WTC11 (cell line): ENCODE measurements around the gene COX19. TPM values are rescaled to one million over a fixed set of nuclear protein-coding genes. Genes with fewer than 3 reads are reported as not detected.

Experiments
- AFF4 ChIP-seq: sonication (generic); formaldehyde crosslinking; IDR thresholded peaks from 2 replicates; pipeline ENCODE4 v1.8.1; 2023; ENCODE audit warnings: mild to moderate bottlenecking, missing genetic modification reagents, borderline replicate concordance
- ATF1 ChIP-seq: sonication (generic); formaldehyde crosslinking; IDR thresholded peaks from 2 replicates; pipeline ENCODE4 v1.8.1; 2023; ENCODE audit warnings: mild to moderate bottlenecking, moderate library complexity, missing genetic modification reagents
- CBFB ChIP-seq: sonication (generic); formaldehyde crosslinking; IDR thresholded peaks from 2 replicates; pipeline ENCODE4 v1.8.1; 2022; ENCODE audit warnings: mild to moderate bottlenecking, low read depth, missing genetic modification reagents
- ERG ChIP-seq: fragments of 250-450 bp; sonication (Bioruptor Pico); IDR thresholded peaks from 2 replicates; pipeline ENCODE4 v1.8.0; 2021; ENCODE audit warnings: mild to moderate bottlenecking
- FOXP4 ChIP-seq: sonication (generic); formaldehyde crosslinking; IDR thresholded peaks from 2 replicates; pipeline ENCODE4 v1.8.0; 2022; ENCODE audit warnings: mild to moderate bottlenecking, missing genetic modification reagents
- GABPB1 ChIP-seq: sonication (generic); formaldehyde crosslinking; IDR thresholded peaks from 2 replicates; pipeline ENCODE4 v1.8.1; 2023; ENCODE audit warnings: mild to moderate bottlenecking, missing genetic modification reagents
- GTF2I ChIP-seq: fragments of 250-450 bp; sonication (Bioruptor Pico); conservative IDR thresholded peaks from 2 replicates; pipeline ENCODE4 v1.4.0; 2021; ENCODE audit warnings: mild to moderate bottlenecking
- MAX ChIP-seq: sonication (generic); formaldehyde crosslinking; IDR thresholded peaks from 2 replicates; pipeline ENCODE4 v1.8.0; 2022; ENCODE audit warnings: mild to moderate bottlenecking, missing genetic modification reagents
- NFYB ChIP-seq: sonication (generic); formaldehyde crosslinking; conservative IDR thresholded peaks from 2 replicates; pipeline ENCODE4 v1.8.0; 2022; ENCODE audit warnings: low read depth, missing genetic modification reagents
- RELA ChIP-seq: sonication (generic); formaldehyde crosslinking; IDR thresholded peaks from 2 replicates; pipeline ENCODE4 v1.8.1; 2022; ENCODE audit warnings: missing genetic modification reagents, mild to moderate bottlenecking, borderline replicate concordance
- SP1 ChIP-seq: sonication (generic); formaldehyde crosslinking; conservative IDR thresholded peaks from 2 replicates; pipeline ENCODE4 v1.8.1; 2022; ENCODE audit warnings: missing genetic modification reagents
- USF2 ChIP-seq: sonication (generic); formaldehyde crosslinking; IDR thresholded peaks from 2 replicates; pipeline ENCODE4 v1.8.1; 2023; ENCODE audit warnings: mild to moderate bottlenecking, missing genetic modification reagents, moderate library complexity
- ZBTB43 ChIP-seq: sonication (generic); formaldehyde crosslinking; IDR thresholded peaks from 2 replicates; pipeline ENCODE4 v1.8.1; 2023; ENCODE audit warnings: mild to moderate bottlenecking, missing genetic modification reagents
- ZNF121 ChIP-seq: sonication (generic); formaldehyde crosslinking; IDR thresholded peaks from 2 replicates; pipeline ENCODE4 v1.8.0; 2023; ENCODE audit warnings: missing genetic modification reagents
- ZNF671 ChIP-seq: fragments of 250-450 bp; sonication (Bioruptor Pico); IDR thresholded peaks from 2 replicates; pipeline ENCODE4 v1.8.0; 2021; ENCODE audit warnings: mild to moderate bottlenecking
- total RNA-seq: library from RNA; stranded (reverse); gene quantifications from 3 replicates; pipeline ENCODE4 v1.2.3, GENCODE V29; 2021

Gene COX19
- total RNA-seq, 1 experiment from 2014 or later, result 13.2 TPM

GRCh38 chr7:992709-993607 is 17.6 kb upstream of the COX19 start (continued):
- 0 out of 2 replicates have a peak, but pooled peaks have one; percentile 38 for TF ChIP-seq AFF4 (CRISPR knock-in tag)
- no peak for TF ChIP-seq ZBTB43 (CRISPR knock-in tag)
- TF ChIP-seq USF2, result peak; percentile 24; the same call in 1 of the 2 replicates
- TF ChIP-seq SP1 (CRISPR knock-in tag), result peak; percentile 89
- TF ChIP-seq ERG (CRISPR knock-in tag), result no peak
- peak; percentile 60; the same call in 1 of the 2 replicates for TF ChIP-seq ZNF121 (CRISPR knock-in tag)
- TF ChIP-seq ATF1, result no peak
- peak; percentile 65; the same call in 1 of the 2 replicates for TF ChIP-seq GTF2I (CRISPR knock-in tag)
- TF ChIP-seq ZNF671 (CRISPR knock-in tag), result no peak
- TF ChIP-seq MAX (CRISPR knock-in tag), result peak; percentile 75; the same call in 1 of the 2 replicates
- peak; percentile 67 for TF ChIP-seq GABPB1 (CRISPR knock-in tag)
- no peak for TF ChIP-seq RELA (CRISPR knock-in tag)
- no peak for TF ChIP-seq CBFB (CRISPR knock-in tag)
- TF ChIP-seq NFYB (CRISPR knock-in tag), result no peak
- TF ChIP-seq FOXP4 (CRISPR knock-in tag), result no peak
- TF ChIP-seq, all 79 proteins: peak for 11
